ENCODE measurements around the gene ZER1.
"Not testable (repeated sequence)": the region's sequence is repeated elsewhere in the genome, so short reads cannot be mapped to it uniquely, and the experiment has no call there.

Gene ZER1

GRCh38 chr9:128798896-128799295 is 27.2 kb upstream of the ZER1 start:
- Mint-ChIP-seq H3K27ac (no peak overlapping the region), H3K4me3 (no peak overlapping the region), H3K27me3 (no peaks in the 10 kb centered on the region), H3K36me3 (peaks cover 55% of the 10 kb centered on the region), H3K4me1 (peaks cover 6% of the 10 kb centered on the region), H3K9me3 (no peaks in the 10 kb centered on the region)
- no peak for ATAC-seq

GRCh38 chr9:128794961-128795360 is 23.2 kb upstream of the ZER1 start:
- not testable (repeated sequence) for ATAC-seq, H3K27me3 Mint-ChIP-seq, H3K4me3 Mint-ChIP-seq, H3K9me3 Mint-ChIP-seq, H3K27ac Mint-ChIP-seq
- H3K36me3 Mint-ChIP-seq = peaks cover 68% of the 10 kb centered on the region
- H3K4me1 Mint-ChIP-seq = peaks cover 35% of the 10 kb centered on the region

GRCh38 chr9:128792978-128793686 is 21.4 kb upstream of the ZER1 start:
- Mint-ChIP-seq H3K4me3 (peak overlapping the region; percentile 38), H3K4me1 (peaks cover 52% of the 10 kb centered on the region), H3K9me3 (no peaks in the 10 kb centered on the region), H3K27me3 (no peaks in the 10 kb centered on the region), H3K27ac (peak overlapping the region; percentile 80), H3K36me3 (peaks cover 52% of the 10 kb centered on the region)
- no peak for ATAC-seq

- H3K4me1 Mint-ChIP-seq = peaks cover 60% of the 10 kb centered on the region
These were observed 20.4 kb upstream of the ZER1 start for GRCh38 chr9:128792134-128792533.

GRCh38 chr9:128790536-128790935 is 18.8 kb upstream of the ZER1 start:
- peak overlapping the region; percentile 60 for H3K27ac Mint-ChIP-seq

More at GRCh38 chr9:128792134-128792533, 20.4 kb upstream of the ZER1 start:
- Mint-ChIP-seq H3K36me3 (peaks cover 50% of the 10 kb centered on the region), H3K27me3 (no peaks in the 10 kb centered on the region), H3K4me3 (no peak overlapping the region), H3K27ac (peak overlapping the region; percentile 19), H3K9me3 (no peaks in the 10 kb centered on the region)
- ATAC-seq = no peak

GRCh38 chr9:128788445-128788844 is 16.7 kb upstream of the ZER1 start:
- H3K9me3 Mint-ChIP-seq = no peaks in the 10 kb centered on the region
- ATAC-seq = no peak
- H3K36me3 Mint-ChIP-seq = peaks cover 33% of the 10 kb centered on the region

More at GRCh38 chr9:128790536-128790935, 18.8 kb upstream of the ZER1 start:
- Mint-ChIP-seq H3K9me3 (no peaks in the 10 kb centered on the region), H3K36me3 (peaks cover 48% of the 10 kb centered on the region), H3K4me1 (peaks cover 66% of the 10 kb centered on the region), H3K27me3 (no peaks in the 10 kb centered on the region), H3K4me3 (peak overlapping the region; percentile 23)
- no peak for ATAC-seq

GRCh38 chr9:128787659-128788058 is 15.9 kb upstream of the ZER1 start:
- Mint-ChIP-seq H3K4me1 (peaks cover 61% of the 10 kb centered on the region), H3K27ac (peak overlapping the region; percentile 97), H3K36me3 (peaks cover 26% of the 10 kb centered on the region), H3K9me3 (no peaks in the 10 kb centered on the region), H3K4me3 (peak overlapping the region; percentile 100), H3K27me3 (no peaks in the 10 kb centered on the region)
- ATAC-seq = no peak

More at GRCh38 chr9:128788445-128788844, 16.7 kb upstream of the ZER1 start:
- Mint-ChIP-seq H3K27ac (peak overlapping the region; percentile 97), H3K4me1 (peaks cover 61% of the 10 kb centered on the region), H3K27me3 (no peaks in the 10 kb centered on the region), H3K4me3 (peak overlapping the region; percentile 100)

GRCh38 chr9:128786681-128787601 is 15.2 kb upstream of the ZER1 start, which contains the start of gene TBC1D13:
TSS of gene TBC1D13 (plus strand) at chr9:128787253. CDS start at chr9:128787354, 101 bp downstream.
- Mint-ChIP-seq H3K27ac (peak within 1 kb of the TSS; percentile 97), H3K27me3 (no peaks in the 10 kb centered on the region), H3K4me3 (peak within 1 kb of the TSS; percentile 100), H3K36me3 (peaks cover 22% of the 10 kb centered on the region), H3K4me1 (peaks cover 60% of the 10 kb centered on the region), H3K9me3 (no peaks in the 10 kb centered on the region)
- peak; percentile 97 for ATAC-seq

- H3K36me3 Mint-ChIP-seq = peaks cover 8% of the 10 kb centered on the region
- peaks cover 56% of the 10 kb centered on the region for H3K4me1 Mint-ChIP-seq
- H3K27ac Mint-ChIP-seq = peak overlapping the region; percentile 64
- peaks cover 2% of the 10 kb centered on the region for H3K9me3 Mint-ChIP-seq
- ATAC-seq = no peak
- no peaks in the 10 kb centered on the region for H3K27me3 Mint-ChIP-seq
- no peak overlapping the region for H3K4me3 Mint-ChIP-seq
These were observed 13.7 kb upstream of the ZER1 start for GRCh38 chr9:128785427-128785826.

- H3K4me3 Mint-ChIP-seq = no peak overlapping the region
- no peaks in the 10 kb centered on the region for H3K27me3 Mint-ChIP-seq
- ATAC-seq = no peak
- peaks cover 3% of the 10 kb centered on the region for H3K36me3 Mint-ChIP-seq
- H3K4me1 Mint-ChIP-seq = peaks cover 35% of the 10 kb centered on the region
- peak overlapping the region; percentile 94 for H3K27ac Mint-ChIP-seq
- peaks cover 2% of the 10 kb centered on the region for H3K9me3 Mint-ChIP-seq
These were observed 10.9 kb upstream of the ZER1 start for GRCh38 chr9:128782669-128783068.

GRCh38 chr9:128781187-128782070 is 9.7 kb upstream of the ZER1 start:
- no peaks in the 10 kb centered on the region for H3K36me3 Mint-ChIP-seq
- no peaks in the 10 kb centered on the region for H3K27me3 Mint-ChIP-seq
- H3K4me1 Mint-ChIP-seq = peaks cover 27% of the 10 kb centered on the region
- ATAC-seq = peak; percentile 90
- H3K27ac Mint-ChIP-seq = peak overlapping the region; percentile 74
- H3K4me3 Mint-ChIP-seq = no peak overlapping the region
- H3K9me3 Mint-ChIP-seq = peaks cover 2% of the 10 kb centered on the region

- not testable (repeated sequence) for H3K4me3 Mint-ChIP-seq, H3K36me3 Mint-ChIP-seq, H3K9me3 Mint-ChIP-seq, H3K27me3 Mint-ChIP-seq, ATAC-seq
- H3K27ac Mint-ChIP-seq = peak overlapping the region; percentile 76
- peaks cover 26% of the 10 kb centered on the region for H3K4me1 Mint-ChIP-seq
These were observed 8.4 kb upstream of the ZER1 start for GRCh38 chr9:128780093-128780492.

- Mint-ChIP-seq H3K4me3 (no peak overlapping the region), H3K4me1 (peaks cover 21% of the 10 kb centered on the region), H3K27ac (peak overlapping the region; percentile 20), H3K36me3 (peaks cover 10% of the 10 kb centered on the region), H3K9me3 (peaks cover 6% of the 10 kb centered on the region), H3K27me3 (no peaks in the 10 kb centered on the region)
- ATAC-seq = no peak
These were observed 3.1 kb upstream of the ZER1 start for GRCh38 chr9:128774804-128775203.

GRCh38 chr9:128773049-128773448 is 1.3 kb upstream of the ZER1 start:
- peaks cover 31% of the 10 kb centered on the region for H3K4me1 Mint-ChIP-seq
- H3K27ac Mint-ChIP-seq = peak overlapping the region; percentile 88
- H3K4me3 Mint-ChIP-seq = no peak overlapping the region
- no peaks in the 10 kb centered on the region for H3K27me3 Mint-ChIP-seq
- ATAC-seq = no peak
- peaks cover 12% of the 10 kb centered on the region for H3K36me3 Mint-ChIP-seq
- H3K9me3 Mint-ChIP-seq = peaks cover 6% of the 10 kb centered on the region

Data from stimulated activated memory B cell treated with anti-CD40 and anti-IgM and Interleukin-4, amounts not matched to agents 10 μg/mL and 1 μg/mL and 100 μg/mL, for 72 hours (primary cell).